Iris pigment epithelial cell (primary cell): ENCODE data around the gene APCDD1L.

Experiments
- DNase-seq: peaks from one replicate; pipeline ENCODE4 v3.0.0-alpha.2; 2011; ENCODE audit warnings: low read depth

APCDD1L gene

GRCh38 chr20:58515233-58516212, at the start of gene APCDD1L:
Gene APCDD1L, minus strand, starts transcription at chr20:58515399. Its CDS starts 692 bp downstream, at chr20:58514707.
- DNase-seq, result peak; percentile 57

DNA sequence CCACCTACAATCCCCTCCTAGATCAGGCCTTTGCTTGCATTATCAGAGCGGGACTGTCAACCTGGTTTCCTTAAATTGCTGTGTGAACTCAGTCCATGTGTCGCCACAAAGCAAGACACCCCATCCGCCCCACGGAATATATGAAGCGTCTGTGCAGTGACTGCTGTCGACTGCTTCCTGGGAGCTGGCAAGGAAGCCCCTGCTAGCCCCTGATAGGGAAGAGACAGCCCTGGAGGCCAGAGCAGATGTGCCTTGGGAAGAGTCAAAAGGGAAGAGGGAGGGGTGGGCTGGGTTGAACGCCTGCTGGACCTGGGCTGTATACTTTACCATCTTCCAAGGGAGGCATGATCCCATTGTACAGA, 44.1 kb upstream of the APCDD1L start:
- DNase-seq, result no peak

- DNase-seq, result no peak
Observed at GRCh38 chr20:58558486-58559367, 43.5 kb upstream of the APCDD1L start.

DNA sequence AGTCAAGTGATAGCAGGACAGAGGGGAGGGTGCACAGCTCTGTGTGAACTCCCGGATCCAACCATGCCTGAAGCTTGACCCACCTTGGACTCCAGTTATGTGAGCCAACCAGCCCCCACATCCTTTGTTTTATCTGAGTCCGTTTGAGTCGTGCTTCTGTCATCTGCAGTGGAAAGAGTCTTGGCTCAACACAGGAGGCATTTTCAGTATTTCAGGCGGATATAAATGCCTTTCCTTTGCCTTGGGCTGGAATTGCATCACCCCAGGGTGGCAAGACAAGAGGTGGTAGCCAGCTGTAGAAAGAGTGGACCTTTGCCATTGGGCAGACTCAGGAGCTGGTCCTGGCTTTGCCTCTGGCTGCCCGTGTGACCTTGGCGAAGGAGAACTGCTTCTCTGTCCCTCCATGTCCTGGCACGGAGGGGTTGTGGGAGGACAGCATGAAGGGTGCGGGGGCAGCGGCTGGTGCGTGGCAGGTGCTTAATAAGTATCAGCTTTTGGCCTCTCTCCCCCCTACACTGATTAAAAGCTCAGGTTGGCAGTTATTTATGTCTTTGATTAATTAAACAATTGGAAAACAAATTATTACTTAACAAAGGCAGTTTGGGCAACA, 42.6 kb upstream of the APCDD1L start:
- no peak for DNase-seq

GRCh38 chr20:58556961-58557360, 41.8 kb upstream of the APCDD1L start:
- DNase-seq, result no peak

DNA sequence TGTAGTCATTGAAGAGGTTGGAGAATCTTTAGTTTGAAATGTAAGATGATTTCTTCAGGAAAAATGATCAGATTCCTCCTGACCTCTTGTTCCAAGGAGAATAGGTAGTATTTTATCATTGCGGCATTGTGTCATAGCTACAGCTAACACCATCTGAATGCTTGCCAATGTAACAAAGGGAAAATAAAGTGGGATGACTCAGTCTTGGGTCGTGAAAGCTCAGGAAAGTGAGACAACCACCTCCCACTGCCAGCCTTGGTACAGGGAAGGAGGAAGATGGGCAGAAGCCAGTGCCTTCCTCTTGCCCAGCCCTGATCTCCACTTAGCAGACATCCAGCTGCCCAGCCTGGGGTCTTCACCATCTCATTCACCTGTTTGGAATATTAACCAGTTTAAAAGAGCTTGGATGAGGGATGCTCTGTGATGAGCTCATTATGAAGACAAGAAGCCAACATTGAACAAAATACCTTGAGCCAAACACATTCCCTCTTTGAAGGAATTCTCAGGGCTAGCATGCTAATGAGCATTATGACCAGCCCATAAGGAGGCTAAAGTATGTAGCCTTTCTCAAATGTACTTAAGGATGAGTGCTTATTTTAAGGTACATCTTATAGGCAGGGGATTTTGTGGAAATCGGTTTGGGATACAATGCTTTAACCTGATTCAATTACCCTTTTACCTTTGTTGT, 40.0 kb upstream of the APCDD1L start:
- DNase-seq, result peak; percentile 87

GRCh38 chr20:58554541-58554940, 39.3 kb upstream of the APCDD1L start:
- no peak for DNase-seq

GRCh38 chr20:58553841-58554240, 38.6 kb upstream of the APCDD1L start:
- DNase-seq, result peak; percentile 73

- no peak for DNase-seq
Observed at GRCh38 chr20:58553166-58553696, 38.0 kb upstream of the APCDD1L start.

DNA sequence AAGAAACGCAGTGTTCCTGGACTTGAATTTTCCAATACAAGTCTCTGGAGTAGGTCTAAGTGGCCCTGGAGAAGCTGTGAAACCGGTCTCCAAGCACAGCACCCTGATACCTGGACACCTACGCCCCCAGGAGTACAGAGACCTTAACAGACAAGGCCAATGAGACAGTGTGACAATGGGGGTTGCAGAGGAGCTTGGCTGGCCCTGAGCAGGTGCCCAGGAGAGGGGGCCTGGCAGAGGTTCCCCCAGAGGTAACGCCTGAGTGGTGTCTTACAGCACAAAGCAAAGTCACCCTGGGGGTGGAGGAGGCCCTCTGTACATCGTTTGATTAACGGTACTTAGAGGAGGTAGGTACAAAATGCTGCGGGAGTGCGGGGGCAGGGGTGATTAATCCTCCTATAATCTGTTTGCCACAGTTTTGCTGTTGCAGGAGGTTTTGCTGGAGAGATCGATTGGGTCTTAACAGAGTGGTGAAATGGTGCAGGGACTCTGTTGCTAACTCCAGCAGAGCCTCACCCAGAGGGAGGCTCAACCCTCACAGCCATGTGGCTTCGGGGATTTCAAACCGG, 37.3 kb upstream of the APCDD1L start:
- no peak for DNase-seq

- DNase-seq, result no peak
Observed at GRCh38 chr20:58551631-58552030, 36.4 kb upstream of the APCDD1L start.

DNA sequence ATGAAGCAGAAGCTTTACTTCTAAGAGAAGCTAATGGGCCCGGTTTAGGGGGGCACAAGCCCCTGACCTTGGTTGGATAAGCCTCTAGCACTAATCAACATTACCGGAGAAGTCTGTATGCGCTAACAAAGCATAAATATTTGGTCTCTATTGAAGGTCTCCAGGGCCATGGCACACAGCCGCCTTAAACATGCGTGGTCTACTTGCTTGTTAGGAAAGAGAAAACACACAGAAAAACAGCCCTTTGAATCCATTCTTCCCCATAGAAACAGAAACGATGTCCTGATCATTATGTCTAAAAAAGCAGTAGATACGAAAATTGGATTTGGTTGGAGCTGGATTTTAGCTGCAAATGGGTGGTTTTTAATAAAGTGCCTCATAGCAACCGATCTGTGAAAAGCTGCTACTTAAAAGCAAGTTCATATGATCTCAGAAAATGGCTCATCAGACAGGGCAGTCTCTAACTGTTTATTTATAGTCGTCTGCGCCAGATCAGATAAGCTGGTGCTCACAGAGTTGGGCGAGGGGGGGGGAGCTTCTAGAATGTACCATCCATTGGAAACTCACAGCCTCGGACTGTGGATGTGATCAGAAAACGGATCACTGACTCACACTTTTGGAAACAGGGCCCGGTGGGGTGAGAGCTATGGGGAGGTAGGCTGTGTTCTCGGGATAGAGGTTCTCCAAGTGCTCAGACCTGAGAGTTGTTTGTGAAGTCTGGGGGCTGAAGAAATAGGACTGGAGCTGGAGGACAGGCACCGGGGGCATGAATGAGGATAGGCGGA, 35.3 kb upstream of the APCDD1L start:
- peak; percentile 98 for DNase-seq

DNA sequence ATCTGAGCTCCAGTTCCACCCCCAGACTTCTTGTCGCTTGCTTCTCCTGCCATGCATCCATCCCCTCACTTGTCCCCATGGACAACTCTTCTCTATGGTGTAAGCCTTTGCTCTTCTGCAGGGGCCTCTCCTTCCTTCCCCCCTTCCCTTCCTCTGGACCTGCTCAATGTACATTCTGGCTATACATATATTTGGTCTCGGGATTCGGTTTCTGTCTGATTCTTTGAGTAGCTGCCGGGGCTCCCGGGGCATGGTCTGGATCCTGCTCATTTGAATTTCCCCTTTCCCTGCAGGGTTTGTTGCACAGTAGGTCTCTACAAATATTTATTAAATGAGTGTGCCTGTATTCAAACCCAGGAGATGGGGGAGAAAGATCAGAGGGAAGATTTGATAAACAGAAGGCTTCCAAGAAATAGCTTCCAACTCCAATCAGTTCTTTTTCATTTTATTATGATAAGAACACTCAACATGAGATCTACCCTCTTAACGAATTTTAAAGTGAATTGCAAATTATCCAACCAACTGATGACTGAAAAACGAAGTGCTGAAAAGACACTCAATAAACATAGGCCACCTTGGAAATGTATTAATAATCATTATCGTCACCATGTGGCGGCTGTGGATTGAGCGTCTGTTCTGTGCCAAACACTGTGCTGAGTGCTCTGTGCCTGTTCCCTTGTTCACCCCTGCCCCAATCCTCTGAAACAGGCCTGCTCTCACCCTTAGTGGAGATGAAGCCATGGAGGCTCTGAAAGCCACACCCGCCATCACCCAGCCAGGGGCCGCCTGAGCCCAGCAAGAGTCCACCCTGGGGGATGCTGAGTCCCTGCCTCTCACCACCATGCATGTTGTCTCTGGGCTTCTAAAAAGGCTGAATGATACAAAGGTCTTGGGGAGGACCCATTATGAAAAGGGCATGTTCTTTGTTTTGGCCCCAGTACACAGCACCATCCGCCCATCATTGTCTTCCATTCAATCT, 34.3 kb upstream of the APCDD1L start:
- no peak for DNase-seq

- DNase-seq, result no peak
Observed at GRCh38 chr20:58547623-58548475, 32.6 kb upstream of the APCDD1L start.

- no peak for DNase-seq
Observed at GRCh38 chr20:58546756-58547622, 31.8 kb upstream of the APCDD1L start.

DNA sequence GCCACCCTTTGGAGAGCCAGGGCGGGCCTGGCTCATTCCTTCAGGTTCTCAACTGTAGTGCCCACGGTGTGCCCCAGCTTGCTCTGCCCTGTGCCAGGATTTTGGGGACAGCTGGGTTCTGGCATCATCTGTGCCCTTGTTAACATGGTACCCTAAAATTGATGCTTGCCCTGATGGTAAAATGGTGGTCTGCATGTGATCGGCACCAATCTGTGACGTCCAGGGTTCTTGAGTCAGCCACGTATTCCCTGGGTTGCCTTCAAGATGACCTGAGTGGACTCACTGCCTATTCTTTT, 31.2 kb upstream of the APCDD1L start:
- DNase-seq, result no peak
